ENCODE measurements around the gene CACNA1C. TPM values are rescaled to one million over a fixed set of nuclear protein-coding genes. Genes with fewer than 3 reads are reported as not detected.

The CACNA1C gene
- total RNA-seq, 1 donor from 2014 or later, result 0.02 TPM

GRCh38 chr12:2692080-2692479 is 639.3 kb downstream of the CACNA1C start:
- intact Hi-C loops (cut with micrococcal nuclease), result loop anchor here (10.0 kb wide), 1 partner anchor 343 kb away; no protein-coding TSS in a partner anchor
- POLR2A ChIA-PET, result no interaction called here
- peaks cover 23% of the 10 kb centered on the region for H3K4me1 Mint-ChIP-seq
- no peak for DNase-seq
- CTCF ChIA-PET, result interaction anchor here (1.5 kb wide), 1 partner anchor 104 kb away, joined by 3 read pairs; no protein-coding TSS in a partner anchor
- no peaks in the 10 kb centered on the region for H3K9me3 Mint-ChIP-seq
- no peaks in the 10 kb centered on the region for H3K36me3 Mint-ChIP-seq (ENCODE audit: low read depth)
- H3K27me3 Mint-ChIP-seq, result peaks cover 28% of the 10 kb centered on the region
- no peak for ATAC-seq (ENCODE audit: low read depth)
- H3K27ac Mint-ChIP-seq, result peak overlapping the region; percentile 76
- TF ChIP-seq, protein P1, sequence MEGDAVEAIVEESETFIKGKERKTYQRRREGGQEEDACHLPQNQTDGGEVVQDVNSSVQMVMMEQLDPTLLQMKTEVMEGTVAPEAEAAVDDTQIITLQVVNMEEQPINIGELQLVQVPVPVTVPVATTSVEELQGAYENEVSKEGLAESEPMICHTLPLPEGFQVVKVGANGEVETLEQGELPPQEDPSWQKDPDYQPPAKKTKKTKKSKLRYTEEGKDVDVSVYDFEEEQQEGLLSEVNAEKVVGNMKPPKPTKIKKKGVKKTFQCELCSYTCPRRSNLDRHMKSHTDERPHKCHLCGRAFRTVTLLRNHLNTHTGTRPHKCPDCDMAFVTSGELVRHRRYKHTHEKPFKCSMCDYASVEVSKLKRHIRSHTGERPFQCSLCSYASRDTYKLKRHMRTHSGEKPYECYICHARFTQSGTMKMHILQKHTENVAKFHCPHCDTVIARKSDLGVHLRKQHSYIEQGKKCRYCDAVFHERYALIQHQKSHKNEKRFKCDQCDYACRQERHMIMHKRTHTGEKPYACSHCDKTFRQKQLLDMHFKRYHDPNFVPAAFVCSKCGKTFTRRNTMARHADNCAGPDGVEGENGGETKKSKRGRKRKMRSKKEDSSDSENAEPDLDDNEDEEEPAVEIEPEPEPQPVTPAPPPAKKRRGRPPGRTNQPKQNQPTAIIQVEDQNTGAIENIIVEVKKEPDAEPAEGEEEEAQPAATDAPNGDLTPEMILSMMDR (IDR thresholded peaks at IDR 0.05), result no peak
- H3K4me3 Mint-ChIP-seq, result peak overlapping the region; percentile 95

DNA sequence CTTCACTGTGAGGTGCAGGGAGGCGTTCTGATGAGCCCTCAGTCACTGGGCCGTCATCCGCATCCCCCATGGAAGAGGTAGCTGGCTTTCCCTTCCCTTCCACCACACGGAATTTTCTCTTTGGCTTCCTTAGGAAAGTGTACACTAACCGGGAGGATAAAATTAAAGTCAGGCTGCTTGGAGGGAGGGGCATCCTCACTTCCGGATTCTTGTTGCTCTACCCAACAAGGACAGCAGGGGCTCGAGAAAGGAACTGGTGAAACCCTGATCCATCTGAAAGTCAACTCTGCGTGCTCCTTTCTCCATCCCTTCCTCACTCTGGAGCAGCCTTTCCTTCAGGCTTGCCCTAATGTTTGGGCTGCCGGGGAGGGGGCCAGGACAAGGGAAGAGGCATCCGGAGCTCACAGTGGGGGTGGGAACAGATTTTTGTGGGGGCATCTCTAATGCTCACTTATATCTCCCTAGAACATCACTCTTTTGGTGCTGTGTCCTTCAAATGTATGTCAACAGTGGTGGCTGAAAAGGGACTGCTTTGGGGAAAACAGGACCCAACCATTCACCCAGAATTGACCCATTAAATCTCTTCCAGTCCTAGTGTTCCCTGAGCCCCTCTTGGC is 640.6 kb downstream of the CACNA1C start:
- ATAC-seq (ENCODE audit: low read depth), result no peak
- H3K9me3 Mint-ChIP-seq, result no peaks in the 10 kb centered on the region
- POLR2A ChIA-PET, result no interaction called here
- TF ChIP-seq, protein P1 (IDR thresholded peaks at IDR 0.05), result no peak
- H3K4me3 Mint-ChIP-seq, result peak overlapping the region; percentile 39
- CTCF ChIA-PET, result no interaction called here
- H3K27ac Mint-ChIP-seq, result no peak overlapping the region
- intact Hi-C loops (cut with micrococcal nuclease), result loop anchor here (10.0 kb wide), 1 partner anchor 341 kb away; no protein-coding TSS in a partner anchor
- H3K27me3 Mint-ChIP-seq, result peaks cover 37% of the 10 kb centered on the region
- no peak for DNase-seq
- H3K36me3 Mint-ChIP-seq (ENCODE audit: low read depth), result no peaks in the 10 kb centered on the region
- peaks cover 23% of the 10 kb centered on the region for H3K4me1 Mint-ChIP-seq

- Mint-ChIP-seq H3K27me3 (peaks cover 42% of the 10 kb centered on the region), H3K9me3 (no peaks in the 10 kb centered on the region), H3K27ac (no peak overlapping the region), H3K4me1 (peaks cover 23% of the 10 kb centered on the region), H3K4me3 (no peak overlapping the region), H3K36me3 (ENCODE audit: low read depth) (no peaks in the 10 kb centered on the region)
- ChIA-PET CTCF (no interaction called here), POLR2A (no interaction called here)
- DNase-seq, result no peak
- TF ChIP-seq, protein P1 (IDR thresholded peaks at IDR 0.05), result no peak
- ATAC-seq (ENCODE audit: low read depth), result no peak
- intact Hi-C loops (cut with micrococcal nuclease), result loop anchor here (10.0 kb wide), 1 partner anchor 341 kb away; no protein-coding TSS in a partner anchor
Observed at GRCh38 chr12:2693980-2694610, 641.3 kb downstream of the CACNA1C start.

DNA sequence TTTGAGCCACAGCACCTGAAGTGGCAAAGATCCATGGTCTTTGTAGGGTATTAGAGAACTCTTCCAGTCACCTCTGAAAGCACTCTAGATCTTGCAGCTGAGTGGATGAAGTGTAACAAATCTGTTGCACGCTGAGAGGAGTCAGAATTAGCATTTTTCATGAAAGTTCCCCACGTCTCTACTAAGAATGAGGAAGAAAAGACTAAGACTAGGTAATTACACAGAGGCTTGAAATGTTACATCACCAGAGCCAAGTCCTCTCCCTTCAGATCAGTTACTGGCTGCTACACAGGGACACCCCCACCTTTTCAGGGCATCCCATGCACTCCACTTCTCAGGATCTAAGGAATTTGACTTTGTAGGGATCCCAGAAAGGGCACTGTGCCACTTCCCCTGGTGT is 643.3 kb downstream of the CACNA1C start:
- Mint-ChIP-seq H3K4me3 (no peak overlapping the region), H3K27me3 (peaks cover 48% of the 10 kb centered on the region), H3K4me1 (peaks cover 11% of the 10 kb centered on the region), H3K36me3 (ENCODE audit: low read depth) (no peaks in the 10 kb centered on the region), H3K9me3 (no peaks in the 10 kb centered on the region), H3K27ac (no peak overlapping the region)
- DNase-seq, result no peak
- ChIA-PET POLR2A (no interaction called here), CTCF (no interaction called here)
- no peak for ATAC-seq (ENCODE audit: low read depth)
- intact Hi-C loops (cut with micrococcal nuclease), result loop anchor here (10.0 kb wide), 1 partner anchor 339 kb away; no protein-coding TSS in a partner anchor
- TF ChIP-seq, protein P1 (IDR thresholded peaks at IDR 0.05), result no peak

DNA sequence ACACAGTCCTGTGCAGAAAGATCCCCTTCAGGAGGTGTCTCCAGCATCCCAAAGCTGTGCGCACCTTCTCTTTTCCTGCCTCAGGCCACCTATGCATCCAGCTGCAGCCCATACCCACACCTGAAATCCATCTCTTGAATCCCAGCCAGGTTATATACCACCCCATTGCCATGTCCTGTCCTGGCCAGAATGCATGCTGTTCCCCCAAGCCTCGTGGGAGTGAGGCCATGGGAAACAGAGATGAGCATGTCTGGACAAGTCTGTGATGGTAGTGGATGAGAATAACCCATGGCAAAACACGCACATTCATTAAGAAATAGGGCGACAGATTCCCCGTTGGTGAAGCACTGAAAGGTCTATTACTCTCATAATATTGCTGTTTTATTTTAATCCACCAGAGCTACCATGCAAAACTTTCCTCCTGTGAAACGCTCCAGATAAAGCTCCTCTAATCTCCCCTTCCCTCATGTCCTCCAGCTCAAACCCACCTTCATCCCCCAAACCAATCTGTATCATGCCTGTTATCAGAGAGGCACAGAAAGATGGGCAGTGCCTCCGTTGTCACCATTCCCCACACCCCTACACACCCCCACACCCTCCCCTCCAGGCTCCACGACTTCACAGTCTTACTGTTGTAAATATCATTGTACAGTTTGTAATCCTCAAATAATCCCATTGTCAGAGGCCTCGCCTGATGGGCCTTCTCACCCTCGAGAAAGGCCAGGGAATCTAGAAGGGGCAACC is 644.4 kb downstream of the CACNA1C start:
- intact Hi-C loops (cut with micrococcal nuclease), result loop anchor here (10.0 kb wide), 1 partner anchor 338 kb away; no protein-coding TSS in a partner anchor
- POLR2A ChIA-PET, result no interaction called here
- TF ChIP-seq, protein P1 (IDR thresholded peaks at IDR 0.05), result no peak
- H3K4me1 Mint-ChIP-seq, result peaks cover 5% of the 10 kb centered on the region
- no peak overlapping the region for H3K27ac Mint-ChIP-seq
- DNase-seq, result no peak
- CTCF ChIA-PET, result no interaction called here
- H3K36me3 Mint-ChIP-seq (ENCODE audit: low read depth), result no peaks in the 10 kb centered on the region
- no peak overlapping the region for H3K4me3 Mint-ChIP-seq
- ATAC-seq (ENCODE audit: low read depth), result no peak
- H3K27me3 Mint-ChIP-seq, result peaks cover 48% of the 10 kb centered on the region
- no peaks in the 10 kb centered on the region for H3K9me3 Mint-ChIP-seq

Measured in activated B cell treated with CpG ODN at 0.5 μM for 24 hours (primary cell).